ENCODE measurements around the gene PDIA6. TPM values are rescaled to one million over a fixed set of nuclear protein-coding genes. Genes with fewer than 3 reads are reported as not detected.
A peak's percentile ranks its signal among the peaks of the same experiment; 100 is the strongest.

Gene PDIA6
- total and polyA plus RNA-seq, 2 donors (not counting 1 experiment from before 2014, with no cell fraction given) = 420 to 491 TPM

DNA sequence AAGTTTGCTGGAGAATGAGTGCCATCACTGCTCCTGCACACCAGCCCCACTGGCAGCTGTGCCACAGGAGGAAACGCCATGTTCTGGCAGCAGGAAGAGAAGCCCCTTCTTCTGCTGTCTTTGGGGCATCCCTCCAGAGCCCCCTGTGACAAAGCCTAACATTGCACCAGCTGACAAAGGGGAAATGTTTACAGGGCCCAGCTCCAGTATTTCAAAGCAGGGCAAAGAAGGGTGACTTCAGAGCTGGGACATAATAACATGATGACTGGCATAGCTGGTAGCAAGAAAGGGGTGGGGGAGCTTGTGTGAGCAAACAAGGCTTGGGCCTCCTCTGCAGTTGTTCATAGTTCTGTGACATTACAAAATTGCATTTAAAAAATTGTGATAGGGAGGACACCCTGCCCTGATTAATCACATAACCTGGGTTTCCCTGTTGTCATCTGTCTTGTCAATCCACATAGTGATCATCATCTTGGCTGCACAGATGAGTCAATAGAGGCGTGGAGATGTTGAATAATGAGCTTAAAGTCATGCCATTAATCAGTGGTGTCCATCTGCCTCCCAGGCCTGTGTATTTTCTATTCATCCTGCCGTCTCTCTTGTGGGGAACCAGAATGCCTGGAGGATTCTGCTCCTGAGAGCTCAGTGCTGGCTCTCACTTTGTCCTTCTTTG is 29.1 kb upstream of the PDIA6 start:
- no peak for DNase-seq (ENCODE audit: low read depth in 2 of 2)
- H3K9ac ChIP-seq (ENCODE audit: insufficient read depth, low read length) = no peak overlapping the region
- TF ChIP-seq EZH2 (IDR thresholded peaks at IDR 0.05; ENCODE audit: low read length, missing control alignments) = no peak
- TF ChIP-seq, protein P1, sequence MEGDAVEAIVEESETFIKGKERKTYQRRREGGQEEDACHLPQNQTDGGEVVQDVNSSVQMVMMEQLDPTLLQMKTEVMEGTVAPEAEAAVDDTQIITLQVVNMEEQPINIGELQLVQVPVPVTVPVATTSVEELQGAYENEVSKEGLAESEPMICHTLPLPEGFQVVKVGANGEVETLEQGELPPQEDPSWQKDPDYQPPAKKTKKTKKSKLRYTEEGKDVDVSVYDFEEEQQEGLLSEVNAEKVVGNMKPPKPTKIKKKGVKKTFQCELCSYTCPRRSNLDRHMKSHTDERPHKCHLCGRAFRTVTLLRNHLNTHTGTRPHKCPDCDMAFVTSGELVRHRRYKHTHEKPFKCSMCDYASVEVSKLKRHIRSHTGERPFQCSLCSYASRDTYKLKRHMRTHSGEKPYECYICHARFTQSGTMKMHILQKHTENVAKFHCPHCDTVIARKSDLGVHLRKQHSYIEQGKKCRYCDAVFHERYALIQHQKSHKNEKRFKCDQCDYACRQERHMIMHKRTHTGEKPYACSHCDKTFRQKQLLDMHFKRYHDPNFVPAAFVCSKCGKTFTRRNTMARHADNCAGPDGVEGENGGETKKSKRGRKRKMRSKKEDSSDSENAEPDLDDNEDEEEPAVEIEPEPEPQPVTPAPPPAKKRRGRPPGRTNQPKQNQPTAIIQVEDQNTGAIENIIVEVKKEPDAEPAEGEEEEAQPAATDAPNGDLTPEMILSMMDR (conservative IDR thresholded peaks at IDR 0.05 in 1 of 2, IDR thresholded peaks at IDR 0.05 in 1 of 2; ENCODE audit: low read depth in 1 of 2, low read length in 2 of 2) = no peak

DNA sequence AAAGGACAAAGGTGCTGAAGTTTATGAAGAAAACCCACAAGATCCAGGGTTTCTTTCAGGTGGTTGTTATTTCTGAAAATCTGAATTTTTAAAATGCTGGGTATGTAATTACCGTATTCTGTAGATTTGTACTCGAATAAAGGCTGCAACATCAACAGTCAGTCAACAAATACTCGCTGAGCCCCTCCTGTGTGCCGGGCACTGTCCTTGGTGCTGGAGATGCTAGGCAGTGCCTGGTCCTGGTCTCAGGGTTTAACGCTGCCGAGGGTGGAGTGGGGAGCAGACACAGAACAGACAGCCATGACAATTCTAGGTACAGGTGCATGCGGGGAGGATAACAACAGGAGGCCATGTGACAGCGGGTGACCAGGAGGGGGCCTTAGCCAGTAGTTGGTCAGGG is 27.2 kb upstream of the PDIA6 start:
- no peaks in the 10 kb centered on the region for H3K27me3 ChIP-seq (ENCODE audit: control insufficient read depth, insufficient read depth, low read length)
- H3K79me2 ChIP-seq (ENCODE audit: control insufficient read depth, insufficient read depth, low read length) = no peaks in the 10 kb centered on the region
- no peak overlapping the region for H3K27ac ChIP-seq (ENCODE audit: insufficient read depth, low read length)
- no peak overlapping the region for H2AFZ ChIP-seq (ENCODE audit: low read length)
- no peak for TF ChIP-seq EZH2 (IDR thresholded peaks at IDR 0.05; ENCODE audit: low read length, missing control alignments)
- TF ChIP-seq, protein P1 (conservative IDR thresholded peaks at IDR 0.05 in 1 of 2, IDR thresholded peaks at IDR 0.05 in 1 of 2; ENCODE audit: low read depth in 1 of 2, low read length in 2 of 2) = no peak
- H3K36me3 ChIP-seq (ENCODE audit: control insufficient read depth, insufficient read depth, low read length) = no peaks in the 10 kb centered on the region
- no peak overlapping the region for H3K4me2 ChIP-seq (ENCODE audit: extremely low read depth, insufficient read depth, low read length)
- H3K9me3 ChIP-seq (ENCODE audit: control insufficient read depth, insufficient read depth, low read depth, low read length) = no peaks in the 10 kb centered on the region
- H4K20me1 ChIP-seq (ENCODE audit: control insufficient read depth, extremely low read depth, insufficient read depth, low read length) = no peaks in the 10 kb centered on the region
- H3K4me1 ChIP-seq (ENCODE audit: control insufficient read depth, extremely low read depth, insufficient read depth, low read length) = no peaks in the 10 kb centered on the region
- H3K9ac ChIP-seq (ENCODE audit: insufficient read depth, low read length) = no peak overlapping the region
- DNase-seq (ENCODE audit: low read depth in 2 of 2) = peak in 1 of 2 donors; percentile 36
- no peak overlapping the region for H3K4me3 ChIP-seq (replicated peaks in 1 of 4; ENCODE audit: control extremely low read depth in 1 of 4, insufficient read depth in 1 of 4, low read depth in 3 of 4, low read length in 4 of 4)

More for the DNA sequence above, 29.1 kb upstream of the PDIA6 start:
- H2AFZ ChIP-seq (ENCODE audit: low read length) = no peak overlapping the region
- H3K36me3 ChIP-seq (ENCODE audit: control insufficient read depth, insufficient read depth, low read length) = no peaks in the 10 kb centered on the region
- no peaks in the 10 kb centered on the region for H3K4me1 ChIP-seq (ENCODE audit: control insufficient read depth, extremely low read depth, insufficient read depth, low read length)
- no peak overlapping the region for H3K4me3 ChIP-seq (replicated peaks in 1 of 4; ENCODE audit: control extremely low read depth in 1 of 4, insufficient read depth in 1 of 4, low read depth in 3 of 4, low read length in 4 of 4)
- no peaks in the 10 kb centered on the region for H4K20me1 ChIP-seq (ENCODE audit: control insufficient read depth, extremely low read depth, insufficient read depth, low read length)
- no peaks in the 10 kb centered on the region for H3K9me3 ChIP-seq (ENCODE audit: control insufficient read depth, insufficient read depth, low read depth, low read length)
- no peaks in the 10 kb centered on the region for H3K27me3 ChIP-seq (ENCODE audit: control insufficient read depth, insufficient read depth, low read length)
- no peak overlapping the region for H3K27ac ChIP-seq (ENCODE audit: insufficient read depth, low read length)
- no peaks in the 10 kb centered on the region for H3K79me2 ChIP-seq (ENCODE audit: control insufficient read depth, insufficient read depth, low read length)
- H3K4me2 ChIP-seq (ENCODE audit: extremely low read depth, insufficient read depth, low read length) = no peak overlapping the region

DNA sequence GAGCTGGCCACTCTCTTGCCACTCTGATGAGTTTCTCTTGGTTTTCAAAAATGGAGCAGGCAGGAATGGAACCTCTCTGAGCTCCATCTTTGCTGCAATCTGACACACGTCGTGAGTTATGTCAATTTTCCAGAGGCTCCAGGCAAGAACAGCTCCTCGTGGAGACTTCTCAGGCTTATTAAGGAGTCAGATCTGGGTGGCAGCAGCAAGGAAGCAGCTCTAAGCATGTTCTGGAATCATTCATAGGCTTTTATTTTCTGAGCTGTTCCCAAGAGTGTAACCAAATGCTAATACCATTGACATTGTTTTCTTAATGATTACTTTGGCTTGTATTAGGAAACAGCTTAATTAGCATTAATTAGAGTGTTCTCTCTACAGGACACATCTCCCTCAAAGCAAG is 26.1 kb upstream of the PDIA6 start:
- no peak overlapping the region for H2AFZ ChIP-seq (ENCODE audit: low read length)
- no peaks in the 10 kb centered on the region for H3K9me3 ChIP-seq (ENCODE audit: control insufficient read depth, insufficient read depth, low read depth, low read length)
- no peak for DNase-seq (ENCODE audit: low read depth in 2 of 2)
- no peak overlapping the region for H3K9ac ChIP-seq (ENCODE audit: insufficient read depth, low read length)
- no peaks in the 10 kb centered on the region for H3K27me3 ChIP-seq (ENCODE audit: control insufficient read depth, insufficient read depth, low read length)
- no peak overlapping the region for H3K27ac ChIP-seq (ENCODE audit: insufficient read depth, low read length)
- H4K20me1 ChIP-seq (ENCODE audit: control insufficient read depth, extremely low read depth, insufficient read depth, low read length) = no peaks in the 10 kb centered on the region
- H3K4me3 ChIP-seq (replicated peaks in 1 of 4; ENCODE audit: control extremely low read depth in 1 of 4, insufficient read depth in 1 of 4, low read depth in 3 of 4, low read length in 4 of 4) = no peak overlapping the region
- TF ChIP-seq, protein P1 (conservative IDR thresholded peaks at IDR 0.05 in 1 of 2, IDR thresholded peaks at IDR 0.05 in 1 of 2; ENCODE audit: low read depth in 1 of 2, low read length in 2 of 2) = no peak
- TF ChIP-seq EZH2 (IDR thresholded peaks at IDR 0.05; ENCODE audit: low read length, missing control alignments) = no peak
- no peak overlapping the region for H3K4me2 ChIP-seq (ENCODE audit: extremely low read depth, insufficient read depth, low read length)
- H3K4me1 ChIP-seq (ENCODE audit: control insufficient read depth, extremely low read depth, insufficient read depth, low read length) = no peaks in the 10 kb centered on the region
- no peaks in the 10 kb centered on the region for H3K79me2 ChIP-seq (ENCODE audit: control insufficient read depth, insufficient read depth, low read length)
- no peaks in the 10 kb centered on the region for H3K36me3 ChIP-seq (ENCODE audit: control insufficient read depth, insufficient read depth, low read length)

All from fibroblast of lung (primary cell).